HEK293T (cell line): Measurements from ENCODE around the gene LRG1.

Experiments
- FOXA1 ChIP-seq: fragments of 450-650 bp; IDR thresholded peaks from 2 replicates; pipeline ENCODE4 v1.6.1; 2016; ENCODE audit warnings: mild to moderate bottlenecking
- L3MBTL2 ChIP-seq: fragments of 450-650 bp; conservative IDR thresholded peaks from 2 replicates; pipeline ENCODE4 v1.6.1; 2016; ENCODE audit warnings: mild to moderate bottlenecking
- LEF1 ChIP-seq: fragments of 450-650 bp; IDR thresholded peaks from 2 replicates; pipeline ENCODE4 v1.6.1; 2017; ENCODE audit warnings: mild to moderate bottlenecking, borderline replicate concordance
- SP1 ChIP-seq: fragments of 450-650 bp; IDR thresholded peaks from 2 replicates; pipeline ENCODE4 v1.6.1; 2017
- ZNF384 ChIP-seq: fragments of 450-650 bp; IDR thresholded peaks from 2 replicates; pipeline ENCODE4 v1.6.1; 2016

DNA sequence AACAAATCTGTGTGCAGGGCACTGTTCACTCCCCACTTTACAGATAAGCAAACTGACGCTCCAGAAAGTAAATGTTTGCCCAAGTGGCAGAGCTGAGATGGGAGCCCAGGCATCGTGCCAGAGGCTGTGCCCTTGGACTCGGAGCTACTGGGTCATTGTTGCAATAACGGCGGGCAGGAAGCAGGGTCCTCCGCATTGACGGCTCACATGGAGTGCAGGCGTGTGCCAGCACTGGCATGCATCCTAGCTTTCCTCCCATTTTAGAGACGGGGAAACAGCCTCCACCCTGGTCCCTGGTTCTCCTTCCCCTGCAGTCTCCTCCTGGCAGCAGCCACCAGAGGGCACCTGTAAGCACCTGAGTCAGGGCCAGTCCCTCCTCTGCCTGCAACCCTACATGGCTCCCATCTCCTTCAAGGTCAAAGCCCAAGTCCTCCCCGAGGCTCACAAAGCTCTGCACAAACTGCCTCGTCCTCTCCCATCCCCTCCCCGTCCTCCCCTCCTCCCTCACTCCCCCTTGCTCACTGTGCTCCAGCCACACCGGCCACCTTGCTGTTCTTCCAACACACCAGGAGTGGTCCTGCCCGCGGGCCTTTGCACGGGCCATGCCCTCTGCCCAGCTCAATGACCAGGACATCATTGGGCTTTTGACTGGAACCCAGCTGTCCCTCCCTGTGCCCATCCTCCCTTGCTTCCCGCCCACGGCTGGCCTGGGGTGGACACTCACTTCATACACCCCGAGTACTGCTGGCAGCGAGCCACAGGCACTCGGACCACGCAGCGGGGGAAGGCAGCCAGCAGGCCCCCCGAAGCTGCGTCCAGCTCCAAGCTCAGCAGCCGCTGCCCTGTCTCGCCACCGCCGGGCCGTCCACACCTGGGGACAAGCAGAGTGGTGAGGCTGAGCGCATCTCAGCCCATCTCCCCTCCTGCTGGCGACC is 7.7 kb upstream of the LRG1 start:
- TF ChIP-seq FOXA1, result no peak
- no peak for TF ChIP-seq SP1
- TF ChIP-seq ZNF384, result no peak
- TF ChIP-seq L3MBTL2, result no peak
- TF ChIP-seq LEF1, result no peak
